Ishikawa (cell line): ENCODE results near the gene ZNF213.

Source experiments
- CEBPB ChIP-seq: IDR thresholded peaks from 2 replicates; pipeline ENCODE4 v1.6.1; 2012
- CREB1 ChIP-seq: IDR thresholded peaks from 2 replicates; pipeline ENCODE4 v1.6.1; 2012; ENCODE audit warnings: low read depth
- EGR1 ChIP-seq: IDR thresholded peaks from 2 replicates; pipeline ENCODE4 v1.6.1; 2012
- EP300 ChIP-seq: IDR thresholded peaks from 2 replicates; pipeline ENCODE4 v1.6.1; 2012; ENCODE audit warnings: borderline replicate concordance
- FOXM1 ChIP-seq: IDR thresholded peaks from 2 replicates; pipeline ENCODE4 v1.6.1; 2012; ENCODE audit warnings: low read depth, borderline replicate concordance
- MAX ChIP-seq: IDR thresholded peaks from 2 replicates; pipeline ENCODE4 v1.6.1; 2012
- NFIC ChIP-seq: IDR thresholded peaks from 2 replicates; pipeline ENCODE4 v1.6.1; 2012
- RAD21 ChIP-seq: IDR thresholded peaks from 2 replicates; pipeline ENCODE4 v1.6.1; 2012; ENCODE audit warnings: low read depth
- REST ChIP-seq: IDR thresholded peaks from 2 replicates; pipeline ENCODE4 v1.6.1; 2012; ENCODE audit warnings: low read depth, mild to moderate bottlenecking
- TAF1 ChIP-seq: IDR thresholded peaks from 2 replicates; pipeline ENCODE4 v1.6.1; 2012; ENCODE audit warnings: low read depth, mild to moderate bottlenecking
- TCF12 ChIP-seq: IDR thresholded peaks from 2 replicates; pipeline ENCODE4 v1.6.1; 2012; ENCODE audit warnings: low read depth
- TEAD4 ChIP-seq: IDR thresholded peaks from 2 replicates; pipeline ENCODE4 v1.6.1; 2012
- USF1 ChIP-seq: IDR thresholded peaks from 2 replicates; pipeline ENCODE4 v1.6.1; 2012
- YY1 ChIP-seq: IDR thresholded peaks from 2 replicates; pipeline ENCODE4 v1.6.1; 2012; ENCODE audit warnings: low read depth
- ZBTB7A ChIP-seq: IDR thresholded peaks from 2 replicates; pipeline ENCODE4 v1.6.1; 2012; ENCODE audit warnings: low read depth

Gene ZNF213

GRCh38 chr16:3088450-3088849 lies 46.4 kb upstream of the ZNF213 start:
- TF ChIP-seq NFIC (no peak), TAF1 (no peak), TEAD4 (no peak), FOXM1 (no peak), MAX (no peak), REST (no peak), CEBPB (no peak), CREB1 (no peak), TCF12 (no peak), USF1 (no peak), RAD21 (no peak), YY1 (no peak), EP300 (no peak), ZBTB7A (no peak)

GRCh38 chr16:3088925-3089716 lies 45.7 kb upstream of the ZNF213 start:
- TF ChIP-seq MAX (peak; percentile 65), RAD21 (peak; percentile 27; the same call in 1 of the 2 replicates), EP300 (no peak)

- TF ChIP-seq CREB1 (no peak), RAD21 (no peak), YY1 (no peak), TCF12 (no peak), EP300 (no peak), NFIC (no peak), FOXM1 (no peak), REST (no peak), EGR1 (no peak), TAF1 (no peak), MAX (no peak), ZBTB7A (no peak), USF1 (no peak), CEBPB (no peak), TEAD4 (no peak)
Measured at GRCh38 chr16:3089717-3090592, 44.9 kb upstream of the ZNF213 start.

- TF ChIP-seq ZBTB7A = no peak
- no peak for TF ChIP-seq TCF12
- no peak for TF ChIP-seq CEBPB
- no peak for TF ChIP-seq MAX
- no peak for TF ChIP-seq TAF1
- TF ChIP-seq EGR1 = no peak
- no peak for TF ChIP-seq REST
- TF ChIP-seq TEAD4 = no peak
Measured at GRCh38 chr16:3091551-3091950, 43.3 kb upstream of the ZNF213 start.
